Suprapubic skin (tissue), 4 donors: ENCODE measurements around the gene SLC37A1. TPM values are rescaled to one million over a fixed set of nuclear protein-coding genes. Genes with fewer than 3 reads are reported as not detected.

ENCODE experiments used
- DNase-seq, 2 donors: peaks; one replicate each; pipeline ENCODE4 v3.0.0-alpha.2; 2019; ENCODE audit warnings: low spot score in 2 of 2
- H3K27ac ChIP-seq: fragments of 200-600 bp; sonication (generic); one replicate; pipeline ENCODE4 v1.5.1; 2019
- H3K27me3 ChIP-seq: fragments of 200-600 bp; sonication (generic); one replicate; pipeline ENCODE4 v1.5.1; 2019
- H3K36me3 ChIP-seq: fragments of 200-600 bp; sonication (generic); one replicate; pipeline ENCODE4 v1.5.1; 2019
- H3K4me1 ChIP-seq: fragments of 200-600 bp; sonication (generic); one replicate; pipeline ENCODE4 v1.5.1; 2019
- H3K4me3 ChIP-seq: fragments of 200-600 bp; sonication (generic); one replicate; pipeline ENCODE4 v1.5.1; 2019; ENCODE audit warnings: mild to moderate bottlenecking
- H3K9me3 ChIP-seq: fragments of 200-600 bp; sonication (generic); one replicate; pipeline ENCODE4 v1.5.1; 2019
- CTCF ChIP-seq, 2 donors: fragments of 200-600 bp in 1 of 2; fragments of 450-650 bp in 1 of 2; sonication (generic) in 1 of 2; IDR thresholded peaks; one replicate each; pipeline ENCODE4 v1.5.1; 2016 to 2019; ENCODE audit warnings: antibody characterized with exemption in 2 of 2, mild to moderate bottlenecking in 1 of 2, moderate library complexity in 1 of 2
- EP300 ChIP-seq: sonication (generic); formaldehyde crosslinking; IDR thresholded peaks from one replicate; pipeline ENCODE4 v1.6.1; 2017; ENCODE audit warnings: antibody characterized with exemption
- POLR2A ChIP-seq, 2 donors: fragments of 450-650 bp; IDR thresholded peaks; one replicate each; pipeline ENCODE4 v1.6.1; 2017; ENCODE audit warnings: antibody characterized with exemption in 2 of 2, mild to moderate bottlenecking in 2 of 2, moderate library complexity in 2 of 2
- POLR2AphosphoS5 ChIP-seq, 3 donors: sonication (generic); formaldehyde crosslinking; IDR thresholded peaks; one replicate each; pipeline ENCODE4 v1.6.1; 2017; ENCODE audit warnings: antibody characterized with exemption in 3 of 3
- WGBS: methylation state at CpG from one replicate; pipeline ENCODE4 v1.1.5; 2018; 5-methylcytosine and 5-hydroxymethylcytosine counted together
- total RNA-seq, 4 donors: library from RNA; depleted of rRNA; stranded (reverse); fragments of >200 nt; gene quantifications; one replicate each; pipeline ENCODE4 v1.1.0, GENCODE V29; 2016

Gene SLC37A1
- total RNA-seq, 4 donors from 2014 or later: 10.2 to 23.1 (median 19.6) TPM

- peak; percentile 41 to 56 for DNase-seq
- peaks cover 20% of the 10 kb centered on the region for H3K4me1 ChIP-seq
- H3K36me3 ChIP-seq: no peaks in the 10 kb centered on the region
- H3K9me3 ChIP-seq: no peaks in the 10 kb centered on the region
- H3K27me3 ChIP-seq: peaks cover 43% of the 10 kb centered on the region
- WGBS: 18% methylated on average over 18 of the region's 18 CpGs
- no peak for TF ChIP-seq EP300
- no peak for TF ChIP-seq POLR2A (IDR thresholded peaks at IDR 0.05)
- no peak for TF ChIP-seq CTCF (IDR thresholded peaks at IDR 0.05)
- no peak for TF ChIP-seq POLR2AphosphoS5 (IDR thresholded peaks at IDR 0.05)
- H3K4me3 ChIP-seq: peak overlapping the region; percentile 28
- H3K27ac ChIP-seq: no peak overlapping the region
Observed at GRCh38 chr21:42616446-42616845, 102.8 kb downstream of the SLC37A1 start.

GRCh38 chr21:42616941-42617340, 103.3 kb downstream of the SLC37A1 start:
- peak overlapping the region; percentile 28 for H3K4me3 ChIP-seq
- peaks cover 20% of the 10 kb centered on the region for H3K4me1 ChIP-seq
- DNase-seq: peak; percentile 55 to 78
- peaks cover 46% of the 10 kb centered on the region for H3K27me3 ChIP-seq
- H3K9me3 ChIP-seq: no peaks in the 10 kb centered on the region
- whole genome bisulfite sequencing: 0% methylated on average over 1 of the region's 21 CpGs
- no peak overlapping the region for H3K27ac ChIP-seq
- TF ChIP-seq EP300 (no peak), POLR2A (IDR thresholded peaks at IDR 0.05) (no peak), POLR2AphosphoS5 (IDR thresholded peaks at IDR 0.05) (no peak), CTCF (IDR thresholded peaks at IDR 0.05) (no peak)
- no peaks in the 10 kb centered on the region for H3K36me3 ChIP-seq

- Histone ChIP-seq H3K4me1 (peaks cover 20% of the 10 kb centered on the region), H3K27me3 (peaks cover 51% of the 10 kb centered on the region), H3K27ac (no peak overlapping the region), H3K4me3 (no peak overlapping the region), H3K9me3 (no peaks in the 10 kb centered on the region), H3K36me3 (no peaks in the 10 kb centered on the region)
- DNase-seq: peak; percentile 51 to 72
- TF ChIP-seq POLR2AphosphoS5 (IDR thresholded peaks at IDR 0.05) (no peak), EP300 (no peak), CTCF (IDR thresholded peaks at IDR 0.05) (no peak), POLR2A (IDR thresholded peaks at IDR 0.05) (no peak)
- 90% methylated on average over 5 of the region's 23 CpGs for WGBS
Observed at GRCh38 chr21:42617486-42617885, 103.8 kb downstream of the SLC37A1 start.

- WGBS: 63% methylated on average over 3 of the region's 3 CpGs
- Histone ChIP-seq H3K4me3 (no peak overlapping the region), H3K4me1 (peaks cover 20% of the 10 kb centered on the region), H3K27ac (no peak overlapping the region), H3K27me3 (peaks cover 51% of the 10 kb centered on the region), H3K36me3 (no peaks in the 10 kb centered on the region), H3K9me3 (no peaks in the 10 kb centered on the region)
- TF ChIP-seq CTCF (IDR thresholded peaks at IDR 0.05) (no peak), POLR2A (IDR thresholded peaks at IDR 0.05) (no peak), EP300 (no peak), POLR2AphosphoS5 (IDR thresholded peaks at IDR 0.05) (no peak)
- peak; percentile 17 to 29 for DNase-seq
Observed at GRCh38 chr21:42618707-42619102, 105.1 kb downstream of the SLC37A1 start.

- H3K27ac ChIP-seq: no peak overlapping the region
- peaks cover 51% of the 10 kb centered on the region for H3K27me3 ChIP-seq
- H3K9me3 ChIP-seq: no peaks in the 10 kb centered on the region
- H3K4me3 ChIP-seq: no peak overlapping the region
- TF ChIP-seq EP300 (no peak), POLR2A (IDR thresholded peaks at IDR 0.05) (no peak), POLR2AphosphoS5 (IDR thresholded peaks at IDR 0.05) (no peak), CTCF (IDR thresholded peaks at IDR 0.05) (no peak)
- H3K36me3 ChIP-seq: no peaks in the 10 kb centered on the region
- peaks cover 19% of the 10 kb centered on the region for H3K4me1 ChIP-seq
- peak; percentile 13 to 68 for DNase-seq
- WGBS: 77% methylated on average over 7 of the region's 7 CpGs
Observed at GRCh38 chr21:42619166-42619565, 105.5 kb downstream of the SLC37A1 start.
